ENCODE results near the gene ERICH6.

ERICH6 gene

DNA sequence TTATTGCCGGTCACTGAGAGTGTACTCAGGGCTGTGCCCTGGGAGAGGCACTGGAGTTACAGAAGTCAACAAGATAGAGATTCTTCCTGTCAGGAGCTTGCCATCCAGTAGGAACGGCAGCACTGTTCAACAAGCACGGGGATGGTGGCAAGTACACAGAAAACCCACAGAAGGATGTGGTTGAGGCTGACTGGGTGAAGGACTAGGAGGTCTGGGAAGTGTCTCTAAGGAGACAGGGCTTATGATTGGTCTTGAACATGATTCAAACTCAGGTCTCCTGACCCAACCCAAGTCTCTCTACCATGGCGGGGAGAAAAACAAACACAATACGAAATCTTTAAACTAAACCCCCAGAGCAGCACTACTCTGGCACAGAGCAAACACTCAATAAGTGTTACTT, 37.6 kb downstream of the ERICH6 start:
- no peak for TF ChIP-seq CTCF (IDR thresholded peaks at IDR 0.05; ENCODE audit: unreplicated experiment in 3 of 3)
- H3K27ac Mint-ChIP-seq = no peak overlapping the region
- no peak overlapping the region for H3K4me3 Mint-ChIP-seq
- H3K36me3 Mint-ChIP-seq (ENCODE audit: low read depth) = no peaks in the 10 kb centered on the region
- H3K27me3 Mint-ChIP-seq (ENCODE audit: low read depth) = no peaks in the 10 kb centered on the region
- no peaks in the 10 kb centered on the region for H3K9me3 Mint-ChIP-seq
- H3K4me1 Mint-ChIP-seq = no peaks in the 10 kb centered on the region

DNA sequence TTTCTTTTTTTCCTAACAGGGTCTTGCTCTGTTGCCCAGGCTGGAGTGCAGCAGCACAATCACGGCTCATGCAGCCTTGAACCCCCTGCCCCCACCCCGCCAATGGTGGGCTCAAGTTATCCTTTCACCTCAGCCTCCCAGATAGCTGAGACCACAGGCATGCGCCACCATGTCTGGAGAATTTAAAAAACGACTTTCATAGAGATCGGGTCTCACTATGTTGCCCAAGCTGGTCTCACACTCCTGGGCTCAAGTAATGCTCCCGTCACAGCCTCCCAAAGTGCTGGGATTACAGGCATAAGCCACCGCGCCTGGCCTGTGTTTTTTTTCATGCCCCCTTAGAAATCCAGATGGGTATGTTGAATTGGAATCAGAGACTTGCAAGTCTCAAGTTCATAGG, 40.3 kb downstream of the ERICH6 start:
- TF ChIP-seq CTCF (IDR thresholded peaks at IDR 0.05; ENCODE audit: unreplicated experiment in 3 of 3) = no peak
- no peaks in the 10 kb centered on the region for H3K36me3 Mint-ChIP-seq (ENCODE audit: low read depth)
- H3K27ac Mint-ChIP-seq = no peak overlapping the region
- H3K9me3 Mint-ChIP-seq = no peaks in the 10 kb centered on the region
- no peaks in the 10 kb centered on the region for H3K27me3 Mint-ChIP-seq (ENCODE audit: low read depth)
- H3K4me1 Mint-ChIP-seq = no peaks in the 10 kb centered on the region
- no peak overlapping the region for H3K4me3 Mint-ChIP-seq

GRCh38 chr3:150662410-150663200, 41.1 kb downstream of the ERICH6 start:
- no peak for TF ChIP-seq CTCF (IDR thresholded peaks at IDR 0.05; ENCODE audit: unreplicated experiment in 3 of 3)
- Mint-ChIP-seq H3K27me3 (ENCODE audit: low read depth) (no peaks in the 10 kb centered on the region), H3K27ac (no peak overlapping the region), H3K4me3 (no peak overlapping the region), H3K4me1 (no peaks in the 10 kb centered on the region), H3K36me3 (ENCODE audit: low read depth) (no peaks in the 10 kb centered on the region), H3K9me3 (no peaks in the 10 kb centered on the region)

GRCh38 chr3:150656316-150656715, 47.4 kb downstream of the ERICH6 start:
- no peaks in the 10 kb centered on the region for H3K9me3 Mint-ChIP-seq
- H3K27me3 Mint-ChIP-seq (ENCODE audit: low read depth) = no peaks in the 10 kb centered on the region
- H3K4me1 Mint-ChIP-seq = no peaks in the 10 kb centered on the region
- H3K36me3 Mint-ChIP-seq (ENCODE audit: low read depth) = no peaks in the 10 kb centered on the region
- no peak for TF ChIP-seq CTCF (IDR thresholded peaks at IDR 0.05; ENCODE audit: unreplicated experiment in 3 of 3)
- H3K27ac Mint-ChIP-seq = no peak overlapping the region
- no peak overlapping the region for H3K4me3 Mint-ChIP-seq

DNA sequence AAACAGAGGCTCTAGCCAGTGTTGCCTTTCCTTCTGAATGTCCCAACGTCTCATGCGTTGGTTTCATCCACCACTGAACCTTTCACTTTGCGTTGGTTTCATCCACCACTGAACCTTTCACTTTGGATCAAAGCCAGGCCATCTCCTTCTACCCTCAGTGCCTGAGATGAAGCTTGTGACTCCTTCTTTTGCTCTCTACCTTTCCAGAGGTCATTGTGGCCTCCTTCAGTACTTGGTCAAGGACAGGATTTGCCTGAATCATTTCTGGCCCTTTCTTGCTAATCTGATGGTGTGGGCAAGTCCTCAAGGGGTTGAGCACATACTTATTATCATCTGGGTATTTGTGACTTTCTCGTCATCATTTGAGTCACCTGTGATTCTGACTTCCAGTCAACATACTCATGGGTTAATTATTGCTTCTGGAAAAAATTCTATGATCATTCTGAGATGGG, 50.6 kb downstream of the ERICH6 start:
- Mint-ChIP-seq H3K27me3 (ENCODE audit: low read depth) (no peaks in the 10 kb centered on the region), H3K36me3 (ENCODE audit: low read depth) (no peaks in the 10 kb centered on the region), H3K27ac (no peak overlapping the region), H3K9me3 (no peaks in the 10 kb centered on the region), H3K4me3 (no peak overlapping the region), H3K4me1 (no peaks in the 10 kb centered on the region)
- no peak for TF ChIP-seq CTCF (IDR thresholded peaks at IDR 0.05; ENCODE audit: unreplicated experiment in 3 of 3)

GRCh38 chr3:150640256-150640655, 63.5 kb downstream of the ERICH6 start:
- Mint-ChIP-seq H3K4me3 (no peak overlapping the region), H3K9me3 (no peaks in the 10 kb centered on the region), H3K27ac (no peak overlapping the region), H3K36me3 (ENCODE audit: low read depth) (no peaks in the 10 kb centered on the region), H3K27me3 (ENCODE audit: low read depth) (no peaks in the 10 kb centered on the region), H3K4me1 (no peaks in the 10 kb centered on the region)
- no peak for TF ChIP-seq CTCF (IDR thresholded peaks at IDR 0.05; ENCODE audit: unreplicated experiment in 3 of 3)

All from nephron (organoid).